HG03342 (cell line): Measurements from ENCODE around the gene KLK8.
"Not testable (repeated sequence)": the region's sequence is repeated elsewhere in the genome, so short reads cannot be mapped to it uniquely, and the experiment has no call there.

Experiments used
- ATAC-seq: cut with Tn5 transposase; IDR thresholded peaks from one replicate; pipeline ENCODE4 v1.9.1; 2021; ENCODE audit warnings: mild to moderate bottlenecking, moderate library complexity; ENCODE audit not compliant: unreplicated experiment

KLK8 gene

GRCh38 chr19:50984416-50984815 is 17.0 kb downstream of the KLK8 start:
- ATAC-seq, result not testable (repeated sequence)

- ATAC-seq, result no peak
These were observed 17.6 kb downstream of the KLK8 start, which contains the start of gene KLK7 for GRCh38 chr19:50983625-50984292. TSS of gene KLK7 (minus strand) at chr19:50983917. CDS start at chr19:50982399, 1,518 bp downstream.

- no peak for ATAC-seq
These were observed 19.2 kb downstream of the KLK8 start for GRCh38 chr19:50982186-50982585.

DNA sequence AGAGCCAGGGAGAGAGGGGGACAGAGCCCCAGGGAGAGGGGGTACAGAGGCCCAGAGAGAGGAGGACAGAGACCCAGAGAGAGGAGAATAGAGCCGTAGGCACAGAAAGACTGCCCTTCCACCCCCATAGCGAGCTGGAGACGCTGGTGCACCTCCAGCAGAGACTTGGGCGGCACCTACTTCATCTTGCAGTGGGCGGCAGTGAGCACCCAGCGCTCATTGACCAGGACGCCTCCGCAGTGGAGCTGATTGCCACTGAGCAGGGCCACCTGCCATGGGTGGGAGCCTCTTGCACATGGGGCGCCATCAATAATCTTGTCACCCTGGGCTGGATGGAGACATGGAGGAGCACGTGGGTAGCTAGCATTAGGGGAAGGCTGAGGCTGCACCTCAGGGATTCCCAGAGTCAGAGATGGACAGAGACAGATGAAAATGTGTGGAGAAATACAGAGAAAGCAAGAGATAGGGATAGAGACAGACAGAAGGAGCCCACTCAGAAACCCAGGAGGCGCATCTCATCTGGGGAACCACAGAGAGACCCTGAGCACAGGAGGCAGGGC is 19.7 kb downstream of the KLK8 start:
- ATAC-seq, result no peak

- no peak for ATAC-seq
These were observed 21.2 kb downstream of the KLK8 start for GRCh38 chr19:50980208-50980607.

DNA sequence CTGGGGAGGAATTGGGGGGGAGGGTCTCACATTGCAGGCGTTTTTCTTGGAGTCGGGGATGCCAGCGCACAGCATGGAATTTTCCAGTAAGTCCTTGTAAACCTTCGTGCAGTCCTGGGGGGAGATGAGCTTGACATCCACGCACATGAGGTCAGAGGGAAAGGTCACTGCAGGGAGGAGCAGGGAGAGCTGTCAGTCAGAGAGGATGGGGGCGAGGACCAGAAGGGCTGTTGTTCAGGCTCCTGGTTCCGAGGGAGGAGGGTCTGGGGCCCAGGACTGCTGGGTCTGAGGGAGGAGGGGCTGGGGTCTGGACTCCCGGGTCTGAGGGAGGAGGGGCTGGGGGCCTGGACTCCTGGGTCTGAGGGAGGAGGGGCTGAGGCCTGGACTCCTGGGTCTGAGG is 21.6 kb downstream of the KLK8 start:
- no peak for ATAC-seq

GRCh38 chr19:50978772-50979390 is 22.5 kb downstream of the KLK8 start:
- no peak for ATAC-seq

DNA sequence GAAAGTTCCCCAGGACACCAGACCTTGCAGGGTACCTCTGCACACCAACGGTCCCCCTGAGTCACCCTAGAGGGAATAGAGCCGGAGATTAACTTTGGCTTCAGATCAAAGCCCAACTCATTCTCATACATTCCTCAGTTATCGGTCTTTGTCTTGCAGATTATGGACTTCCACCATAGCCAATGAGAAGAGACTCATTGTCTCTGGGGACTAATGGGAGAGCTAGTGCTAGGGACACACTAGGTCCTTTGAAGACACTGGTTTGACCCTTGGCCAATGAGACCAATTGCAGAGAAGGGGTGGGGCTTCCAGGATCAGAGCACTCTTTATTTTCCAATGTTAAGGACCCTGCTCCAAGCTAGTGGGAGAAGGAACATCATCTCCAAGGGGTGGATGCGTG is 23.8 kb downstream of the KLK8 start:
- ATAC-seq, result no peak

DNA sequence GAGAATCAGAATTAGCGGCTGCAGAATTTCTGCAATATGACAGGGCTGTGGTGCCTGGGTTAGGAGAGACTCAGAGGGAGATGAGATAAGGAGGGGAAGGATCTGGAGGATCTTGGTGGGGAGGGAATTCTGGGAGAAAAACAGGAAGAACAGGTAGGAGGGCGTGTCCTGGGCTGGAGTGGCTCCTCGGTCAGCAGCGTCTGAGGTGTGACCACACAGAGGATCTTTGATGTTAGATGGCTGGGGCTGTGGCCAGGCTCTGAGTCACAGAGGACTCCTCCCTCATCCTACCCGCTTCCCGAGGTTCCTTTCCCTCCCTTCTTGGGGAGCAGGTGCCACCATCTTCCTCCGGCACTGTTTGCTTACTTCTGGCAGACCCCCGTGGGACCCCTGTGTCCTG is 25.6 kb downstream of the KLK8 start:
- ATAC-seq, result no peak

DNA sequence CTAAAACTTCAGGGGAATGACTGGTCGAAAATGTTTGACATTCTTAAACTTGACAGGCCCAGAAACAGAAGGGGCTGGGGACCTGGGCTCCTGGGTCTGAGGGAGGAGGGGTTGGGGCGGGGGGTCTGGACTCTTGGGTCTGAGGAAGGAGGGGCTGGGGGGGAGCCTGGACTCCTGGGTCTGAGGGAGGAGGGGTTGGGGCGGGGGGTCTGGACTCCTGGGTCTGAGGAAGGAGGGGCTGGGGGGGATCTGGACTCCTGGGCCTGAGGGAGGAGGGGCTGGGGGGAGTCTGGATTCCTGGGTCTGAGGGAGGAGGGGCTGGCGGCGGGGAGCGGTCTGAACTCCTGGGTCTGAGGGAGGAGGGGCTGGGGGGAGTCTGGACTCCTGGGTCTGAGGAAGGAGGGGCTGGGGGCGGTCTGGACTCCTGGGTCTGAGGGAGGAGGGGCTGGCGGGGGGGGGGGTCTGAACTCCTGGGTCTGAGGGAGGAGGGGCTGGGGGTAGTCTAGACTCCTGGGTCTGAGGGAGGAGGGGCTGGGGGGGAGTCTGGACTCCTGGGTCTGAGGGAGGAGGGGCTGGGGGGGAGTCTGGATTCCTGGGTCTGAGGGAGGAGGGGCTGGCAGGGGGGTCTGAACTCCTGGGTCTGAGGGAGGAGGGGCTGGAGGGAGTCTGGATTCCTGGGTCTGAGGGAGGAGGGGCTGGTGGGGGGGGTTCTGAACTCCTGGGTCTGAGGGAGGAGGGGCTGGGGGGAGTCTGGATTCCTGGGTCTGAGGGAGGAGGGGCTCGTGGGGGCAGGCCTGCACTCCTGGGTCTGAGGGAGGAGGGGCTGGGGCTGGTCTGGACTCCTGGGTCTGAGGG is 26.5 kb downstream of the KLK8 start:
- ATAC-seq, result no peak

DNA sequence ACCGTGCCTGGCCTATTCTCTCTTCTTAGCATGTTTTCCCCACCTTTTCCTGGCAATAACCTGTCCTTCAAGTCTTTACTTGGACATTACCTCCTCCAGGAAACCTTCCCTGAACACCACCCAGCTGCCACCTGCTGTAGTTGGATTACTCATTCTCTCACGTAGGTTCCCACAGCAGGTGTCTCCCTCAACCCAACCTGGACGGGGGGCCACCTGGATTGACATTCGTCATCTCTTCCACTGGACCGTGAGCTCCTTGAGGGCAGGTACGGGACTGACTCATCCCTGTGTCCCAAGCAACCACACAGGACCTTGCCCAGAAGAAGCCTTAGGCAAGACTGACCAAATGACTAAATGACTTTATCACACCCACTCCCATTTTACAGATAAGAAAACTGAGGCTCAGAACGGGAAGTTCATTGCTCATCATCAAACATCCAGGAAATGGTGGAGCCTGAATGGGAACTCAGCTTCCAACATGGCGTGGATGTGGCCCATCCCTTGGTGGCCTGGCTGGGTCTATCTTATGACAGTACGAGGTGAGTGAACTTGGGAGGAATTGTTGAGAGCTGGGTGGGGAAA is 28.5 kb downstream of the KLK8 start:
- no peak for ATAC-seq

- not testable (repeated sequence) for ATAC-seq
These were observed 31.6 kb downstream of the KLK8 start for GRCh38 chr19:50969810-50970209.

- ATAC-seq, result no peak
These were observed 32.0 kb downstream of the KLK8 start, which contains the start of gene KLK6 for GRCh38 chr19:50969413-50969760. TSS of gene KLK6 (minus strand) at chr19:50969591. CDS start at chr19:50968104, 1,487 bp downstream.

DNA sequence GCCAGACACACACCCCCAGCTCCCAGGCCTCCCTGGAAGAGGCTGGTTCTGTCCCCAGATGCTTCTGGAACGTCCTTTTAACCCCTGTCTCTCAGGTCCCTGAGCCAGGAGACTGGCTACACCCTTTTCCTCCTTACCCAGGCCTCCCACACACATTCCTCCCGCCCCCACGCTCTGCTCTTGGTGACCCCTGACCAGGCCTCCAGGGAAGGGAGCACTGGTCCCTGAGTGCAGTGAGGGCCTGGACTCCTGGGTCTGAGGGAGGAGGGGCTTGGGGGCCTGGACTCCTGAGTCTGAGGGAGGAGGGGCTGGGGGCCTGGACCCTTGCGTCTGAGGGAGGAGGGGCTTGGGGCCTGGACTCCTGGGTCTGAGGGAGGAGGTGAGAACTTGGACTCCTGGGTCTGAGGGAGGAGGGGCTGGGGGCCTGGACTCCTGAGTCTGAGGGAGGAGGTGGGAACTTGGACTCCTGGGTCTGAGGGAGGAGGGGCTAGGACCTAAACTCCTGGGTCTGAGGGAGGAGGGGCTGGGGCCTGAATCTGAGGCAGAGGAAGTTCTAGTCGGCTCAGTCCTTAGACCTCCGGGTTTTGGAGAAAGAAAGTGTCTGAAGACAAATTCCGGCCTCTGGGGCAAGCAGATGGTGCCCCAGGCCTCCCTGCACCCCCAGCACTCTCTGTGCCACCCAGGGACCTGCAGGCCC is 32.5 kb downstream of the KLK8 start:
- no peak for ATAC-seq

DNA sequence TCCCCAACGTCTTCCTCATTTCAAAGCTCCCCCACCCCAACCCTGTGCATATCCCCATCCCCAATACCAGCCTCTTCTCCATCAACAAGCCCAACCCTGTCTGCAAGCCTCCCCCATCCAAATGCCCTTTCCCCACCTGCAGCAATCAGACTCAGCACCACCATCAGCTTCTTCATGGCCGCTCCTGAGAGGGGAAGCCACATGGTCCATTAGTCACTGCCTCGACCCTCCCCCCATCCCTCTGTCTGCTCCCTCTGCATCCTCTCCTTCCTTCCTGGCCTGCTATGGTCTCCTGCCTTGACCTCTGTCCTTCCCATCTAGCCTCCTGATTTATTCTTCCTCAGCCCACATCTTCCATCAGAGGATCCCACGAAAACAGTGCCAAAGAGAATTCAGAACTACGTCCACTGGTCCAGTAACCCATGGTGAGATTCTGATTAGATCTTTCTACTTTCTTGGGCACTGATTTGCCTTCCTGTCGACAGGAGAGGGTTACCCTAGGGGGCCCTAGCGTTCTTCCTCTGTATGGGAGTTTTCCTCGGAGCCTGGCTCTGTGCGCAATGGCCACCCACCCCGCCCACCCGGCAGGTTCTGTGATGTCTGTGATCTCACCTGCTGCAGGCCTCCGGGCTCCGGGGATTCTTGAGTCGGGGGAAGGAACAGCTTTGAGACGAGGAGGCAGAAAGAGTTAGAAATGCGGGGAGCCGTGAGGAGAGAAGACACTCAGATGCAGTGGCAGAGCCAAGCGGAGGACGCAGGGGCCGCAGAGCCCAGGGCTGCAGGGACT is 33.3 kb downstream of the KLK8 start:
- ATAC-seq, result no peak

DNA sequence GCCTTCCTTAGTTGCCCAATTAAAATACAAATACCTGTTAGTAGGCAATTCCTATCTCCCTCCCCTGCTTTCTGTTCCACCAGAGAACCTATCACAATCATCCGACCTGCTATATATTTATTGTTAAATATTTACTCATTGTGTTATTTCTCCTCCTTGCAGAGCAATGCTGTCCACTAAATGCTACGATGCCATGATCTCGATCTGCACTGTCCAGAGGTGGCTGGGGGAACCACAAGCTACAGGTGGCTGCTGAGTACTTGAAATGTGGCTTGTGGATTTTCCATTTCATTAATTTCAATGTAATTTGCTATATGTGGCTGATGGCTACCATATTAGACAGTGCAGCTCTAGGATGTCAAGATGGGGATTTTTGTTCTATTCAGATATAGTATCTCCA is 37.1 kb downstream of the KLK8 start:
- no peak for ATAC-seq

DNA sequence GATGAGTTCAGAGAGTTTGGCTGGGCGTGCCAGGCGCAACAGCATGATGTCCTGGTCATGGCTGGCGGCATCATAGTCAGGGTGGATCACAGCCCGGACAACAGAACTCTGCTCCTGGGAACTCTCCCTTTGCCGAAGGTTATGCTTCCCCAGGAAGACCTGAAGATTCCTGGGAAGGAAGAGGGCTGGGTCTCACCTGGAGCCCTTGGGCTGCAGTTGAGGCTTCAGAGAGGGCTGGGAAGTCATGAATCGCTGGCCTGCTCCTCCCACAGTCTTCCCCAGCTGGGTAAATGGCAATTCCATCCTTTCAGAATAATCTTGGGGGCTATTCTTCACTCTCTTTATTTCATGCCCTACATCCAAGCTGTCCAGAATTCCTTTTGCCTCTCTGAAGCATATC is 38.0 kb downstream of the KLK8 start:
- ATAC-seq, result no peak

- no peak for ATAC-seq
These were observed 39.2 kb downstream of the KLK8 start for GRCh38 chr19:50962245-50962644.

GRCh38 chr19:50959731-50960500 is 41.5 kb downstream of the KLK8 start:
- no peak for ATAC-seq
